ENCODE data around the gene TIMM8A.

The TIMM8A gene

DNA sequence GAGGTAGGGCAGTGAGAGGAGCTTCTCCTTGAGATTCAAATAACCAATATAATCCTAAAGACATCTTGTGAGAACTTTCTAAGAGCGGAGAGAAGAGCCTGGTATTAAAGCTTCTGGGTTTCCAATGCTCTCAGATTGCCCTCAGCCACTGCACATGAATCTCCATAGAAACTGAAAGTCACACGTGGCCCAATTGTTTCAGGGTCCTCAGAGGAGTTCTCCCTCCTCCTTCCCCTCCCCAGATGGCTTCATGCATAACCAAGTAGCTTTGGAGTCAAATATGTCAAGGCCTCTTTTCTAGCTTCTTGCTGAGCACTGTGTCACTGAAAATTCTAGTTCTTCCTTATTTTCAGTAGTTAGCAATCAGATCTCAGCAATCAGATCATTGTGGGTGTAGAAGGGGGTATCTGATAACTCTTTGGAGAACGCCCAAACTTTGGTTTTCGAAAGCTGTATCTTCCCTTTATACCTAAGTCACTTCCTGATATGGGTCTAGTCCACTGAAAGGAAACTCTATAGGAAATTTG is 35.2 kb upstream of the TIMM8A start:
- ATAC-seq, result no peak
- TF ChIP-seq BACH2 (CRISPR knock-in tag; IDR thresholded peaks at IDR 0.05; ENCODE audit: borderline replicate concordance) (no peak), ISL1 (CRISPR knock-in tag; IDR thresholded peaks at IDR 0.05) (no peak)

DNA sequence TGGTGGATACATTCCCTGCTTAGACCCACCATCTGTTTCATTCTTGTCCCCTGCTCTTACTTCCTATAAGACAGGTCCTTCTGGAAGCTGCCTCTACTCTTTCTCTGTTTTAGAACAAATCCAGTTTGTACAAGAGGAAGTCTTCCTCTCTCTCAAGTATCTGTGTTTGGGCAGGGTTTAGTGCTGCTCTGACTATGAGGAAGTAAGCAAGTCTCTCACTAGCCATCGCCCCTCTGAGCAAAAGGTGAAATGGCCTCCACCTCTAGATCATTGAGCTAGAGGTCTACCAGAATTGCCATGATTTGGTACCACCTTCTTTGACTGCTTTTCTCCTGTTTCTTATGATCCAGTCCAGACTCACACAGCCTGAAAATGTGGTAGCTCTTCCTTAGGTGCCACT is 29.0 kb upstream of the TIMM8A start:
- ATAC-seq, result no peak
- TF ChIP-seq ZFP3 (CRISPR knock-in tag; IDR thresholded peaks at IDR 0.05), result no peak

DNA sequence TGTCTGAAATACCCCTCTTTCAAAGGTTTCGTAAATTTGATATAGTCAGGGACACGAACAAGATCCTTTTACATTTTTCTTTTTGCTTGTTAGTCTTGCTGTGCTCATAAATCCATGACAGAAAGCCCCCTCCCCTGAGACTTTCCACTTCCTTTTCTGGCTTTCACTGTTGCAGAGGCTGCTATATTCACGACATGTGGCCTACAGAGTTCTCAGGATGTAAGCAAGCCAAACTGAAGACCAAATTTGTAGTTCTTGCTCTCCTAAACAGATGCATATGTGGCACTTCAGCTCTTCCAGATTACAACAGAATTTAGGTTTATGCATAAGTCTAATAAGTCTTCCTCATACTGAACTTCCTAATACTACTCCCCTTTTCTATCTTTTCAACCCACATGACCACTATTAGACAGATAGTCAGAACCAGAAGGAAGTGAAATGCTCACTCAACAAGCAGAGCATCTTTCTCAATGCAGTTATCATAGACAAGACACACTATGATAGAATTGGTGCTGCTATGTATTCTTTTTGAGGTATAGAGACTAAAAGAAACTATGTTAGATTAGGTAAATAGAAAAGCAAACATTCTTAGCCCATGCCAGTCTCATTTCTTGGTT is 22.5 kb upstream of the TIMM8A start:
- ATAC-seq, result no peak
- TF ChIP-seq ZNF70 (CRISPR knock-in tag; IDR thresholded peaks at IDR 0.05), result no peak
- no peak for TF ChIP-seq ZNF565 (CRISPR knock-in tag; conservative IDR thresholded peaks at IDR 0.05; ENCODE audit: low read depth)
- TF ChIP-seq TOX (CRISPR knock-in tag; IDR thresholded peaks at IDR 0.05; ENCODE audit: borderline replicate concordance), result no peak
- no peak for TF ChIP-seq ZFP30 (CRISPR knock-in tag; IDR thresholded peaks at IDR 0.05)
- TF ChIP-seq, protein P1, sequence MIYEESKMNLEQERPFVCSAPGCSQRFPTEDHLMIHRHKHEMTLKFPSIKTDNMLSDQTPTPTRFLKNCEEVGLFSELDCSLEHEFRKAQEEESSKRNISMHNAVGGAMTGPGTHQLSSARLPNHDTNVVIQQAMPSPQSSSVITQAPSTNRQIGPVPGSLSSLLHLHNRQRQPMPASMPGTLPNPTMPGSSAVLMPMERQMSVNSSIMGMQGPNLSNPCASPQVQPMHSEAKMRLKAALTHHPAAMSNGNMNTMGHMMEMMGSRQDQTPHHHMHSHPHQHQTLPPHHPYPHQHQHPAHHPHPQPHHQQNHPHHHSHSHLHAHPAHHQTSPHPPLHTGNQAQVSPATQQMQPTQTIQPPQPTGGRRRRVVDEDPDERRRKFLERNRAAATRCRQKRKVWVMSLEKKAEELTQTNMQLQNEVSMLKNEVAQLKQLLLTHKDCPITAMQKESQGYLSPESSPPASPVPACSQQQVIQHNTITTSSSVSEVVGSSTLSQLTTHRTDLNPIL (CRISPR knock-in tag; IDR thresholded peaks at IDR 0.05; ENCODE audit: low read depth), result no peak
- TF ChIP-seq ESRRG (CRISPR knock-in tag; IDR thresholded peaks at IDR 0.05), result no peak
- TF ChIP-seq, protein P2, sequence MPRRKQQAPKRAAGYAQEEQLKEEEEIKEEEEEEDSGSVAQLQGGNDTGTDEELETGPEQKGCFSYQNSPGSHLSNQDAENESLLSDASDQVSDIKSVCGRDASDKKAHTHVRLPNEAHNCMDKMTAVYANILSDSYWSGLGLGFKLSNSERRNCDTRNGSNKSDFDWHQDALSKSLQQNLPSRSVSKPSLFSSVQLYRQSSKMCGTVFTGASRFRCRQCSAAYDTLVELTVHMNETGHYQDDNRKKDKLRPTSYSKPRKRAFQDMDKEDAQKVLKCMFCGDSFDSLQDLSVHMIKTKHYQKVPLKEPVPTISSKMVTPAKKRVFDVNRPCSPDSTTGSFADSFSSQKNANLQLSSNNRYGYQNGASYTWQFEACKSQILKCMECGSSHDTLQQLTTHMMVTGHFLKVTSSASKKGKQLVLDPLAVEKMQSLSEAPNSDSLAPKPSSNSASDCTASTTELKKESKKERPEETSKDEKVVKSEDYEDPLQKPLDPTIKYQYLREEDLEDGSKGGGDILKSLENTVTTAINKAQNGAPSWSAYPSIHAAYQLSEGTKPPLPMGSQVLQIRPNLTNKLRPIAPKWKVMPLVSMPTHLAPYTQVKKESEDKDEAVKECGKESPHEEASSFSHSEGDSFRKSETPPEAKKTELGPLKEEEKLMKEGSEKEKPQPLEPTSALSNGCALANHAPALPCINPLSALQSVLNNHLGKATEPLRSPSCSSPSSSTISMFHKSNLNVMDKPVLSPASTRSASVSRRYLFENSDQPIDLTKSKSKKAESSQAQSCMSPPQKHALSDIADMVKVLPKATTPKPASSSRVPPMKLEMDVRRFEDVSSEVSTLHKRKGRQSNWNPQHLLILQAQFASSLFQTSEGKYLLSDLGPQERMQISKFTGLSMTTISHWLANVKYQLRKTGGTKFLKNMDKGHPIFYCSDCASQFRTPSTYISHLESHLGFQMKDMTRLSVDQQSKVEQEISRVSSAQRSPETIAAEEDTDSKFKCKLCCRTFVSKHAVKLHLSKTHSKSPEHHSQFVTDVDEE (CRISPR knock-in tag; IDR thresholded peaks at IDR 0.05), result no peak
- TF ChIP-seq BACH2 (CRISPR knock-in tag; IDR thresholded peaks at IDR 0.05; ENCODE audit: borderline replicate concordance), result no peak
- no peak for TF ChIP-seq CSDC2 (CRISPR knock-in tag; IDR thresholded peaks at IDR 0.05)
- no peak for TF ChIP-seq OSR1 (CRISPR knock-in tag; IDR thresholded peaks at IDR 0.05)
- no peak for TF ChIP-seq RARB (CRISPR knock-in tag; IDR thresholded peaks at IDR 0.05)
- TF ChIP-seq, protein P3, sequence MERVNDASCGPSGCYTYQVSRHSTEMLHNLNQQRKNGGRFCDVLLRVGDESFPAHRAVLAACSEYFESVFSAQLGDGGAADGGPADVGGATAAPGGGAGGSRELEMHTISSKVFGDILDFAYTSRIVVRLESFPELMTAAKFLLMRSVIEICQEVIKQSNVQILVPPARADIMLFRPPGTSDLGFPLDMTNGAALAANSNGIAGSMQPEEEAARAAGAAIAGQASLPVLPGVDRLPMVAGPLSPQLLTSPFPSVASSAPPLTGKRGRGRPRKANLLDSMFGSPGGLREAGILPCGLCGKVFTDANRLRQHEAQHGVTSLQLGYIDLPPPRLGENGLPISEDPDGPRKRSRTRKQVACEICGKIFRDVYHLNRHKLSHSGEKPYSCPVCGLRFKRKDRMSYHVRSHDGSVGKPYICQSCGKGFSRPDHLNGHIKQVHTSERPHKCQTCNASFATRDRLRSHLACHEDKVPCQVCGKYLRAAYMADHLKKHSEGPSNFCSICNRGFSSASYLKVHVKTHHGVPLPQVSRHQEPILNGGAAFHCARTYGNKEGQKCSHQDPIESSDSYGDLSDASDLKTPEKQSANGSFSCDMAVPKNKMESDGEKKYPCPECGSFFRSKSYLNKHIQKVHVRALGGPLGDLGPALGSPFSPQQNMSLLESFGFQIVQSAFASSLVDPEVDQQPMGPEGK (CRISPR knock-in tag; IDR thresholded peaks at IDR 0.05; ENCODE audit: borderline replicate concordance), result no peak

DNA sequence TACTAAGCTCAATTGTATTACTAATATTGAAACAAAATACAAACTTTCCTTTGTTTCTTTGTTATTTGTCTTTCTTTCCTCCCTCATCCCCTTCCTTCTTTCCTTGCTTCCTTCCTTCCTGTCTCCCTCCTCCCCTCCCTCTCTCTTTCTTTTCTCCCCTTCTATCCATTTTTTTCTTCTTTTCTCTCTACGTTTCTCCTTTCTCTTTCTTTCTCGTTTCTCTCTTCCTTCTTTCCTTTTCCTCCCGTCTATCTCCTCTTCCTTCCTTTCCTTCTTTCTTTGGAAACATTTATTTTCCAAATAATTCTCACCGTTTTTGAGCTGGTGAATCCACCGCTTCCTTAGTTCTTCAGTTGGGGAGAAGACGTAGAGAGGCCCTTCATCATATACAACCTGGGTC is 21.1 kb upstream of the TIMM8A start:
- no peak for ATAC-seq
- TF ChIP-seq CSDC2 (CRISPR knock-in tag; IDR thresholded peaks at IDR 0.05), result no peak
- no peak for TF ChIP-seq CSRNP3 (CRISPR knock-in tag; IDR thresholded peaks at IDR 0.05)
- TF ChIP-seq POU6F1 (CRISPR knock-in tag; IDR thresholded peaks at IDR 0.05; ENCODE audit: borderline replicate concordance, low read depth), result no peak
- no peak for TF ChIP-seq RARB (CRISPR knock-in tag; IDR thresholded peaks at IDR 0.05)
- no peak for TF ChIP-seq SNAI2 (CRISPR knock-in tag; IDR thresholded peaks at IDR 0.05)
- no peak for TF ChIP-seq ZNF8 (CRISPR knock-in tag; IDR thresholded peaks at IDR 0.05)
